ENCODE data around the gene DHH.

DHH gene

GRCh38 chr12:49109641-49110463 is 15.3 kb upstream of the DHH start:
- no peak for DNase-seq (ENCODE audit: low read depth in 2 of 2)

GRCh38 chr12:49108958-49109404 is 14.4 kb upstream of the DHH start:
- no peak for DNase-seq (ENCODE audit: low read depth in 2 of 2)

DNA sequence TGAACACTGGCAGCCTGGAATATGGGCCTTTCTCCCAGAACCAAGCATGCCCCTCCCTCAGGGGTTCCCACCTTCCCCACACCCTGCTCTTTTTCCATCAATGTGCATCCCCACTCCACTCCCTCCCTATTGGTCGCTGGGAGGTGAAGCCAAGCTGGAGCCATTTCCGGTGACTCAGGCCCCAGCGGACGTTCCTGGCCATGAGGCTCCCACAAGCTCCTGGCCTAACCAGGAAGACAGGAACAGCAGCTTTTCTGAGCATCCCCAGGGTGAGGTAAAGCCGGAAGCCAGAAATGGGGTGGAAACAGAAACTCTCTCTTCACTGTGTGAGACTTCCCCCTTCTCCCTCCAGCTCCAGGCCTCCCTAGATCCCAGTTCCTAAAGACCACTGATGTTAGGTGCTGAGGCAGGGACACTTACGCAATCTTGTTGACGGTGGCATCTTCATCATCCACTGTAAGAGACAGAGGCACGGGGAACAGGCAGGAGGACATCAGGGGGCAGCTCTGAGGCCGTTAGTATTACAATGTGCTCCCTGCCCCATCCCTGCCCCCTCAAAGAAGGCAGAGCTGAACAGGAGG is 11.0 kb upstream of the DHH start:
- DNase-seq (ENCODE audit: low read depth in 2 of 2): no peak

- no peak for DNase-seq (ENCODE audit: low read depth in 2 of 2)
Measured at GRCh38 chr12:49104822-49105221, 10.2 kb upstream of the DHH start.

GRCh38 chr12:49100380-49100779 is 5.8 kb upstream of the DHH start:
- no peak for DNase-seq (ENCODE audit: low read depth in 2 of 2)

- DNase-seq (ENCODE audit: low read depth in 2 of 2): no peak
Measured at GRCh38 chr12:49098703-49099102, 4.1 kb upstream of the DHH start.

- DNase-seq (ENCODE audit: low read depth in 2 of 2): peak in 1 of 2 donors; percentile 49
Measured at GRCh38 chr12:49098035-49098451, 3.4 kb upstream of the DHH start.

- no peak for DNase-seq (ENCODE audit: low read depth in 2 of 2)
Measured at GRCh38 chr12:49097381-49097780, 2.8 kb upstream of the DHH start.

DNA sequence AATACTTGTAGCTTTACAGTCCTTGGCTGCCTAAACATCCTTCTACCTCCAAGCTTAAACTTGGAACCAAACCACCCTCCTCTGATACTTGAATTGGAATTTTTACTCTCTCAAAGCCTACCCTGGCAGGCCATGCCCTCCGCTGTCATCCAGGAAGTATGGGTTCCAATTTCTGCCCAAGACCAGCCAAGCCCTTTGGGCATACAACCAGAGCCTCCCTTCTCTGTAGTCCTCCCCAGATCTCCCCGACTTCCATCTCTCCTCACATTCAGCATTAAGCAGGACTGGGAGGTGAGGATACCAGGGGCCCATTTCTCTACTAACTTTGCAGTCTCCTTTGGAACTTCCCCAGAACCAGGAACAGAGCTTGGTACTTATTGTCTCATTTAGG is 369 bp upstream of the DHH start:
- no peak for DNase-seq (ENCODE audit: low read depth in 2 of 2)

DNA sequence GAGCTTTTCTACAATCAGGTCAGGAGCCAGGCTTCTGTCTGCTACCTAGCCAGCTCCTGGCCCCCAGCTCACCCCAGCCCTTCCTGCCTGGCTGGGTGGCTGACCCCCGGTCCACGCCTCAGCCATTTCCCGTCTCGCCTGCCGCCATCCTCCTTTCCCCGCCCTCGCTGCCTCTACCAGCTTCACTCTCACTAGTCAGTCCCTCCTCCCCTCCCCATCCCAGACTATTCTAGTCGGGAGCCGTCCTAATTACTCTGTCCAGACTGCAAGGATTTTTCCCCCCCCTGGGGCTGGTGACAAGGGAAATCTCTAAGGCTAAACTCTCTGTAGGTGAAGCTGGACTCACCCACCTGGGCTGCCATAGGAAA is 825 bp downstream of the DHH start:
- no peak for DNase-seq (ENCODE audit: low read depth in 2 of 2)

- DNase-seq (ENCODE audit: low read depth in 2 of 2): no peak
Measured at GRCh38 chr12:49092816-49093406, 1.7 kb downstream of the DHH start.

DNA sequence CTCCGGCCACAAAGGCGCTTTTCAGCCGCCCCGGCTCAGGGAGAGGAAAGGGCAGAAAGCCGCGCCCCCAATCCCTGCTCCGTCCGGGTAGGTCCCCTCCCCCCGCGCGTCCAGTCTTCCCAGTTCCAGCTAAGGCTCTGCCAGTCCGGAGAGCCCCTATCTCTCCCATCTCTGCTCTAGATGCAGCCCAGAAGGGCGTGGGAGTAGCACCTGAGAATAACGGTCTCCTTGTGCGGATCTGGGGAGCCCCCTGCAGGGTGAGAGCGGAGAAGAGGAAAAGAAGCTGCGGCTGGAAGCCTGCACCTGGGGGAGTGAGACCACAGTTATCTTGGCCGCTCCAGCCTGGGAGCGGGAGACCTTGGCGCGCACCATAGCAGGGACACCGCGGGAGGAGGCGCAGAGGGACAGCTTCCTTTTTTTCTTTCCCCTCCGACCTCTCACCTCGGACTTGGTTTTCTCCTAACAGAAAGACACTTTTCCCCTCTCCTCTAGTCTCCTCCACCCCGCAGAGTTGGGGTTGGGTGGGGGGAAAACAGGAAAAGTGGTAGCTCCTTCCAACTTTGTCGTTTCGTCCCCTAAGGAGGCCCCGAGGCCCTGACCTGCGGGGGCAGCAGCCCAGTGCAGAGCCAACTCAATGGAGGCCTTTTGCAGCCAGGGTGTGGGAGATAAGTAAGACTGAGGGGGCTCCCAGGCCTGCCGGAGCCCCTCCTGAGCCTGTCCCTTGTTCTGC is 2.4 kb downstream of the DHH start:
- DNase-seq (ENCODE audit: low read depth in 2 of 2): peak; percentile 25 to 56

DNA sequence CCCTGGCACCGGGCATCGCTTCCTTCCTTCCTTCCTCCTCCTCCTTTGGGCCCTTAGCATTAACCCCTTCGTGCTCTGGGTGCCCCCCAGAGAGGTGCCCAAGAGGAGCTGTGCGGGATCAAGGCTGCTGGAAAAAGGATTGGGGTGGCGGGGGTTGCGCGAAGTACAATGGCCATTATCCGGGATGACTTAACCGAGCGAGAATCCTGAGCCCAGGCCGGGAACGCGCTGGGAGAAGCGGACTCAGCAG is 2.8 kb downstream of the DHH start:
- DNase-seq (ENCODE audit: low read depth in 2 of 2): no peak

DNA sequence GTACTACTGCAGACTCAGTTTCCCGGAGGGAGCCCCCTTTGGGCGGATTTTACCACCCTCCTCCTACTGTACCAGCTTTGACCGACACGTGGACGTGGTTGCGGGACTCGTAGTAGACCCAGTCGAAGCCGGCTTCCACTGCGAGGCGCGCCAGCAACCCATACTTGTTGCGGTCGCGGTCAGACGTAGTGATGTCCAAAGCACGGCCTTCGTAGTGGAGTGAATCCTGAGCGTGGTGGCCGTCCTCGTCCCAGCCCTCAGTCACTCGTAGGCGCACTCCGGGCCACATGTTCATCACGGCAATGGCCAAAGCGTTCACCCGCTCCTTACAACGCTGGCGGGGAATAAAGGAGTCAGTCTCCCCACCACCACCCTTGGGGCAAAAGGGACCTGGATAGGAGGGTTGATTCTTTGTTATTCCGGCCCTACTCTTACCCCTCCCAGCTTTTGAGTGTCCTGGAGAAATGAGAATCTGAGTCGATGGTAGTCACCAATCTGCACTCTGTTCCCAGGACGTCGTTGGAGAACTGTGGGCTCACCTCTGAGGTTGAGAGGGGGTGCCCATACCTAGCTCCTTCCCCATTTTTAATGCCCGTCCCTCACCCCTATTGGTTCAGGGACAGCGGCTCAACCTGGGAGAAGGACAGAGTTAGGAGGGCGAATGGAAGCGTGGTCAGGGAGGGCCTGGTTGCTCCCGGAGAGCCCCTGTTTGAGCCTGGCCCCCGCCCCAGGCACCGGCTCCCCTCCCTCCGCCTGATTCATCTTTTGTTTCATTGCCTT is 3.4 kb downstream of the DHH start:
- no peak for DNase-seq (ENCODE audit: low read depth in 2 of 2)

DNA sequence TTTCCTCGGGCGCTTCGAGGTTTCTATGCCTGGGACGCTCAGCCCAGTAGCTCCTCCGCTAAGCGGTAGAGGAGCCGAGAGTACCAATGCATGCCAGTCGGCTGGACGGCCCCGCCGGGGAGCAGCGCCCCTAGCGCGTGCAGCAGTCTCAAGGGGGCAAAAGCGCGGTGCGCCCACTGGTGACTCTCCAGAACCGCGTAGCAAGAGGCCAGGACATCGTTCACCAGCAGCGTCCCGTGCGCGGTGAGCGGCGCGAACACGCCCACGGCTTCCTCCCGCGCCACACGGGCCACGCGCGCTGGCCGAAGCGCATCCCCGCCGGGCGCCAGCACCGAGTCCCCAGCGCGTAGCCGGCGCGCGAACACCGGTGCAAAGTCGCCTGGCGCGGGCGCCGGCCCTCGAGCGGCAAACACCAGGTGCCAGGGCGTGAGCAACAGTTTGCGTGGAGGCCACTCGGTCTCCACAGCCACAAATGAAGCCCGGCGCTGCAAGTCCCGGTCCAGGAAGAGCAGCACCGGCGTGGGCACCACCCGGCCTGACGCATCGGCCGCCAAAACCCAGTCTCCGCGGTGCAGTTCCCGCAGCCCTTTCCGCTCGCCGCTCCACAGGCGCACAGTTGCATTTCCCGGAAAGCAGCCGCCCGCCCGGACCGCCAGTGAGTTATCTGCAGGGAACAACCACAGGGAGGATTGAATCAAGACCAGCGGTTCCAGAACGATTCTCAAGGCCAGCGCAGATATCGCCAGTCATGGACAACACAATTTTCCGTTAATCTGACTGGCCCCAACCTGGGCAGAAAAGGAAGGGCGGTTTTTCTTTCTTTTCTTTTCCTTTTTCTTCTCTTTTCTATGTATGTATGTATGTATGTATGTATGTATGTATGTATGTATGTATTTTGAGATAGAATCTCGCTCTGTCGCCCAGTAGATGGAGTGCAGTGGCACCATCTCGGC is 4.5 kb downstream of the DHH start:
- DNase-seq (ENCODE audit: low read depth in 2 of 2): no peak

GRCh38 chr12:49088932-49089330 is 5.7 kb downstream of the DHH start:
- no peak for DNase-seq (ENCODE audit: low read depth in 2 of 2)

- peak; percentile 40 to 64 for DNase-seq (ENCODE audit: low read depth in 2 of 2)
Measured at GRCh38 chr12:49088150-49088931, 6.3 kb downstream of the DHH start.

DNA sequence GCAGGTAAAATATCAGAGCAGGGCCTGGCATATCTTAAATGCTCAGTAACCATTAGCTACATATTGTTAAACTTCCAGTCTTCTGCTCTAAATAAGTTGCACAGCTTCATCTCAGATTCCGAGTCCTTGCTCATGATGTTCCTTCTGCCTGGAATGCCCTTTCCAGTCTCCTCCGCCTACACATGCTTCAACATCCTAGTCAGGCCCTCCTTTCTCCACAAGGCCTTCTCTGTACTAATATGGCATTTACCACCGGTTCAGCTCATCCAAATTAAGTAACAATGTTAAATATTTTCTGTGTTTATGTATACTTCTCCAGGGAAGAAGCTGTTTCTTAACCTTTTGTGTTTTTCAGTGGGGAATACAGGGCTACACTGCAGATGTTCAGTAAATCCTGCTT is 8.5 kb downstream of the DHH start:
- no peak for DNase-seq (ENCODE audit: low read depth in 2 of 2)

DNA sequence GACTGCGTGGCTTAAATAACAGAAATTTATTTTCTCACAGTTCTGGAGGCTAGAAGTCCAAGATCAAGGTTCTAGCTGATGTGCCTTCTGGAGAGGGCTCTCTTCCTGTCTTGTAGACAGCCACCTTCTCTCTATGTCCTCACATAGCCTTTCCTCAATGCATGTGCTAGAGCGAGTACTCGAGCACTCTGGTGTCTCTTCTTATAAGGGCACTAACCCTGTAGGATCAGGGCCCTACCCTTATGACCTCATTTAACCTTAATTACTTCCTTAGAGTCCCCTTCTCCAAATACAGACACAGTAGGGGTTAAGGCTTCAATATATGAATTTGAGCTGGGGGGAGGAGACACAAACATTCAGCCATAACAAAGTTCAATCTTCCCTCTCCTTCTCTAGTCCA is 10.2 kb downstream of the DHH start:
- no peak for DNase-seq (ENCODE audit: low read depth in 2 of 2)

- DNase-seq (ENCODE audit: low read depth in 2 of 2): no peak
Measured at GRCh38 chr12:49079793-49080192, 14.8 kb downstream of the DHH start.
